GM19452 (cell line): ENCODE results near the gene BTBD7.

ENCODE experiments used
- ATAC-seq: cut with Tn5 transposase; IDR thresholded peaks from one replicate; pipeline ENCODE4 v1.9.1; 2021; ENCODE audit not compliant: unreplicated experiment

Gene BTBD7

DNA sequence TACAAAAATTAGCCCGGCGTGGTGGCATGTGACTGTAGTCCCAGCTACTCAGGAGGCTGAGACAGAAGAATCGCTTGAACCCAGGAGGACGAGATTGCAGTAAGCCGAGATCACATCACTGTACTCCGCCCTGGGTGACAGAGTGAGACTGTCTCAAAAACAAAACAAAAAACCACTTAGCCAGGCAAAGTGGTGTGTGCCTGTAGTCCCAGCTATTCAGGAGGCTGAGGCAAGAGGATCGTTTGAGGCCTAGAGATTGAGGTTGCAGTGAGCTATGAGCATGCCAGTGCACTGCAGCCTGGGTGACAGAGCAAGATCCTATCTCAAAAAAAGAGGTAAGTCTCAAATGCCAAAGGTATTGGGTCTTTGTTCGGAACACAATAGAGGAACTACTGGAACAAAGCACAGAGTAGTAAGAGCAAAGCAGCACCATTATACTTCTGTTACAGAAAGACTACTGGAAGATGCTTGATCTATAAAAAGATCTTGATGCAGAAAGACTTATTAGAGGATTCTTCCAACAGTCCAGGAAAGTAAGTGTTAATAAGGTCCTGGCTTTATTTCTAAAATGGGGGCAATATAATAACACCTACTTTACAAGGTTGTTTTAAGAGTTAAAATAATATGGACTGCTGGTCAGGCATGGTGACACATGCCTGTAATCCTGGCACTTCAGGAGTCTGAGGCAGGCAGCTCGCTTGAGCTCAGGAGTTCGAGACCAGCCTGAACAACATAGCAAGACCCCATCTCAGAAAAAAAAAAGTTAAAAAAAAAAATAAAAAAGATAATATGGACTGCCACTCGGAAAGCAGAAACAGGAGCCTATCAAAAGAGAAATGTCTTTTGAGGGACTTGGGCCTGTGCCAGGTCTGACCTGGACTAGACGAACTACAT, 29.9 kb downstream of the BTBD7 start:
- no peak for ATAC-seq

DNA sequence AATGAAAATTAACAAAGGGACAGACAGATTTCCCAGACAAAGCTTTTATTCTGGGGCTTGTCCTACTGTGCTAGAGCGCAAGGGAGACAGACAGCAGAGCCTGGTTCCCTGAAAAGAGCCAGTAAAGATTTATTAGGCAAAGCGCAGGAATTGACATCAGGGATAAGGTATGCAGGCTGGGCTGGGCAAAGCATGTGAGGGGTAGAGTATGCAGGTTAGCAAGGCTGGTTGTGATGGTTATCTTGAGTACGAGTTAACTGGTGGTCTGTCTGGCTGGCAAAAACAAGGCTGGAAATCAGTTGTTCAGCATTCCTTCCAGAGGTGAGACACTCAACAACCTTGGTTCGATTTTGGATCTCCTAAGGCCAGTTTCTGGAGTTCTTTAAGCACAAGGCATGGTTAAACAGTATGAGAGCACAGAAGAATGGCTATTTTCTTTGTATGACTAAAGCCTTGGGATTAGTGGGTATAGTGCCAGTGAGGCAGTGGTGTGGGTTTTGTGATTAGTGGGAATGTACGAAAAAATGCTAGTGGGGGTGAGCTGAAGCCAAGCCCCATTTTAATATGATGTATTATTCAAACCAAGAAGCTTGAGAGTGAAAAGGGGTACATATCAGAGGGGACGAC, 30.9 kb downstream of the BTBD7 start:
- ATAC-seq = no peak

DNA sequence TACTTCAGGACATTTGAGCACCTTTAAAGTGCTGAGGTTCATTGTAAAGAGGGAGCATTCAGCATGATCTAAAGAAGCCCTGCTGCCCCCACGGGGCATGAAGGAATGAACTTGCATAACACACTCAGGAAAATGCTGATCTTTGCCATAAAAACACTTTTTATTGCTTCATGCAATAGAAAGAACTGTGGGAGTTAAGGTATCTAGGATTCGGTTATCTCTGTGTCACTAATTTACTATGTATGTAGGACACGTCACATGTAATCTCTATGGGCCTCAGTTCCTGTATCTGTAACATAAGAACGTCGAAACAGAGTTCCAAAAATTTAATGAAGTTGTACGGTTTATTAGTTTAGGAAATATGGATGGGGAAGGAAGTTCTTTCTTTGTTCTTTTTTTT, 33.0 kb downstream of the BTBD7 start:
- no peak for ATAC-seq

DNA sequence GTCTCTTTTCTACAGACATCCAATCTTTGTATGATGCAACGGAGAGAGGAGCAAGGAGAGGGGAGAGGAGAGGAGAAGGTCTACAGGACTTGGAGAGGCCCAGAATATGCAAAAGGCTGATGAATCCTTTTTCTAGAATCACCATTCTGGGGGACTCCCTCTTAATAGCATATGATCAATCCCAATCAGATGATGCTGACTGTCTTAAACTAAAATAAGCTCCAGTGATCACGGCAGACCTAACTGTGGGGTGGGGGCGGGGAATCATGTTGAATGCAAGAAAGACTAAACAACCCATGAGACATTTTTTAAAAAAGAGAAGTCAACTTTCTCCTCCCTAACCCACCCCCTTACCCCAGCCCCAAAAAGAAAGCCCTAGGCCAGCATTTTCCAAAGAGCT, 33.4 kb downstream of the BTBD7 start:
- no peak for ATAC-seq

DNA sequence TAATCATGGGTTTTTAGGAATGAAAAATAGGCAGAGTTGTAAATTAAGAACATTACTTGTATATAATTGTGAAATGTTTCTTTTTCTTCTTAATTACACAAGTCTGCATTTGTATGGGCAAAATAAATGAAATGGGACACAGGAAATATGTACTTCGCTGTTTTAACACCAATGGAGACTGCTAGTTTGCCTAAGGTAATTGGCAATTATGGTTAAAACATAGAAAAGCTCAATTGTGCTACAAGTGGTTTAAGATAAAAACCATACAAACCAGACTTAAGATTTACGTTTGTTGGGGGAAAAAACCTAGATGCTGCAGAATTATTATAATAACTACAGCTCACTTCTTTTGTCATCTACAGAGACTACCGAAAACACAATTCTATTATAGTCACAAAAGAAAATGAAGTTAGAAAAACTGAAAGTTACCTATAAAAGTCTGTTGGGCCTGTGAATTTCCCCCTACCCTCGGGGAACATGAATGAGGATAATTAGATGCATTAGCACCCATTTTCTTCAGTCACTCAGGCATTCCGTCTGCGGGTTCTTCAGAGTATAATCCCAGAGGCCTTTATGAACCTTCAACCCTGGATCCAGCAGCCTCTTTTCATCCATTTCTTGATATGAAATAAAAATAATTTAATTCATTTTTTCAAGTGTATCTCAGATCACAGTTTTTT, 37.2 kb downstream of the BTBD7 start:
- no peak for ATAC-seq

DNA sequence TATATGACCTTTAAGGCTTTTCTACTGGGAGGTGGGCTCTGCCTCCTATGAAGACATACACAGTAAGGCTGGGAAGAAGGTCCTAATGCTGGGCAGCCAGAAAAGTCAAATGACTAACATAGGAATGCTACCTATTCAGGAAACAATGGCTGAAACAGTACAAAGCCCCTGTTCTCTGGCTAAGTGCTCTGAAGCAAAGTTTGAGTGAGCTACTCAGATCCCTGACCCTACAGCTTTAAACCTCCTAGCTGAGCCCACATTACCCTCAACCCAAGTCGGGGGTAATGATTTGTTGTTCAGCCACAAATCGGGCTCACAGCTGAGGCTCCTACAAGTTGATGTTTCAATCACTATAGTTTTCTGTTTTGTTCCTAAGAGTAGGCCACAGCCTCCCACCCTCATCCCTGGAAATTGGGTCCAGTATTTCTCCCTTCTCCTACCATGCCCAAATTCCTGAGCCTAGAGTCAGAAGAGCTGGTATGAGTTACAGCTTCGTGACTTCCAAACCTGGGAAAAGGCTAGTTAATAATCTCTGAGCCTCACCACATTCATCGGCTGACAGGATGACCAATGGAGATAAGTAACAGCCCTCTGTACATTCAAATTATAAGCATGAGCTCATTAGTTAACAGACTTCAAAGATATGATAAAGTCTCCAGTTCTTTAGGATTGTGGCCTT, 46.5 kb downstream of the BTBD7 start:
- ATAC-seq = no peak

DNA sequence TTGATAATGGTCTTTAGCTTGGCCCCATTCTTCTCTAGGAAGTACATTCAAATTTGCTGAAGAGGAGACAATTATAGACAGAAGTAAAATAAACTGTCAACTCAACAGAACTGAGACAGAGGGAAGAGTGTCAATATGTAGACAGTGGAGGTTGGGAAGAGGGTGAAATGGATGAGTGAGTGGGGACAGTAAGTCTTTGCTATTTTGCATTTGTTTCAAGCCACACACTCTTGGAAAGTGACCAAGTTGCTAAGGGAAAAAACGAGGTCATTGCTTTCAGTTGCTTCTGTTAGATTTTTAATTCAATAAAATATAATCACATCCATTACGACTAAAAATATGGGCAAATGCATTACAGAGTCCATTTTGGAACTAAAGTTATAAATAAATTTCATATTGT, 47.8 kb downstream of the BTBD7 start:
- ATAC-seq = no peak

DNA sequence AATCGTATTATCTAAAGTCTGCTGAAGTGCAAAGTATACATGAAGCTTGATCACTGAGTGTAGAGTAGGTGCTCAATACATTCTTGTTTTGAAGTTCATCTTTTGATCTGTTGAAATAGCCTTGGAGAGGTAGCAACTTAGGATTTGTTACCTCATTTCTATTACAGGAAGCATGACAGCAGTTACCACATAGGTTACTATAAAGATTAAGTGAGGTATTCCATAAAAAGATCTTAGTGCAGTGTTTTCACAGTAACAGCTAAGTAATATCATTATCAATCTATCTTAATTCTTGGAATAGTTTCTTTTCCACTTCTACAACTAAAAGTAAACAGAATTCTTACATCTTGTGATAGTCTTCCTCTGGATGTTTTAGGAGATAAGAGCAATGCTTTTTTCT, 50.9 kb downstream of the BTBD7 start:
- ATAC-seq = no peak

DNA sequence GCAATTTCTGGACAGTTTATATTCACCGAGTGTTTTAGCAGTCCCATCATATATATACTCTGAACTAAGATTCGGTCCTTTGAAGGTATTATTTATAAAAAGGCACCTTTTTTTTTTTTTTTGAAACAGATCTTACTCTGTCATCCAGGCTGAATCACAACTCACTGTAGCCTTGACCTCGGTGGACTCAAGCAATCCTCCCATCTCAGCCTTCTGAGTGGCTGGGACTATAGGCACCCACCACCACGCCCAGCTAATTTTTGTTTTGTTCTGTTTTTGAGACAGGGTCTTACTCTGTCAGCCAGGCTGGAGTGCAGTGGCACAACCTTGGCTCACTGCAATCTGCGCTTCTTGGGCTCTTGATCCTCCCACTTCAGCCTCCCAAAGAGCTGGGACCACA, 52.1 kb downstream of the BTBD7 start:
- ATAC-seq = no peak

DNA sequence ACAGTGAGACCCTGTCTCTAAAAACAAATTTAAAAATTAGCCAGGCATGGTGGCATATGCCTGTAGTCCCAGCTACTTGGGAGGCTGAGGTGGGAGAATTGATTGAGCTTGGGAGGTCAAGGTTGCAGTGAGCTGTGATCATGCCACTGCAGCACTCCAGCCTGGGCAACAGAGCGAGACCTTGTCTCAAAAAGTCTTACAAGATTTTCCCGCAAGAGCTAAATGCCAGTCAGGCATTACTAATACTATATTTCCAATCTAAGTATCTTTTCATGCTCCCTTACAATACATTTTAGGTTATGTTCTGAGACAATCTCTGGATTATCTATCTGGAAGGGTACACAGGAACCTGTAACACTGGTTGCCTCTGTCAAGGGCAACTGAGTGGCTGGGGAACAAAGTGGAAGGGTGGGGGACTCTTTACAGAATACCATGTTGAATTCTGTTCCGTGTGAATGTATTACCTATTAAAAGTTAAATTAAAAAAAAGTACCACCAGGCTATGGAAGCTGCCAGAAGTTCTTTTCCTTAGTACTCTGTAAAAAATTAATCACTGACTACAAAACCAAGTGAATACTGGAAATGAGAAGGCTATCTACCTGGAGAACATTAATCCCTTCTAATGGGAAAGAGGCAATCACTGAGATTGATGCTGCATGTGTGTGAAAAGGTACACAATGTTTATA, 56.7 kb downstream of the BTBD7 start:
- ATAC-seq = no peak

DNA sequence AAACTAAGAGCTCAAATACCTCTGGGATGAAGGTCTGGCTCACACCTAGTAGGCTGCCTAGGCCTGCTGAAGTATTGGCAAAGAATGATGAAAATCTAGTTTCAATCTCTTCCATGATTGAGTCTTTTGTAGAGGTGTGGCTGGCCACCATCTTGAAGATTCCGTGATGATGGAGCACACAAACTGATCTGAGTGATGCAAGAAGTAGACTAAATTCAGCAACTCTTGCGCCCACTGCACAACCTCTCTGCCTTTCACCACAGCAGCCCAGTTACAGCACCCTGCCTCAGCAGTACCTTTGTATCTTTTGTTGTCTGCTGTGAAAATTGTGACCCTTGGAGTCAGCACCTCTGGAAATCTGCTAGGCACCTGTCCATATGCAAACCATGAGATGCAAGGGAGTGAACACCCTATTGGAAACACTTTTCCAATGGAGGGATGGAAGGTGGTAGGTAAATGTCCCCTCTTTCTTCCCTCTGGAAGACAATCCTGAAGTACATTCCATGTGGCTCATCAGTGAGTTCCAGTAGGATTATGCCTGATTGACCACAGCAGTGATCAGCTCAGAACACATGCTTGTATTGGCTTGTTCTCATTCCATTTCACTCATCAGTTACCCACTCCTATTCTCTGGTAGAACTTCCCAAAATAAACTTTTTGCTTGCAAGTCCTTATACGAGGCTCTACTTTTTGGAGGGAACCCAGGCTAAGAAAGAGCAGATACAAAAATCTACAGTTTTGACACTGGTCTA, 58.6 kb downstream of the BTBD7 start:
- ATAC-seq = no peak

DNA sequence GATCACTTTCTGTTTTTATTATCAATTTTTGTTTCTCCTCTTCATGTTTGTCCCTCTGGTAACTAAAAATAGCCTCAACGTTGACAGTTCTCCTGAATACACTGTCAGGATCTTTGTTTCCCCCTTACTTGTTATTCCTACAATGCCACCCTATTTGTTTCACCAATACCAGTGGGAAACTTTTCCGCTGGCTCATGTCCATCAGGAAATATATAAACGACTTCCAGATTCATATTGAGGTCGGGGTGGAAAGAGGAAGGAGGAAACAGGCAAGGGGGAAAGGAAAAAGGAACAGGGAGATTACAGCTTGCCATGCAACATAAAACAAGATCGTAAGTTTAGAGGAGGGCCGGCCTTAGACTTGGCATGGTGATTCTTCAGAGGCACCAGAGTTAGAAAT, 61.7 kb downstream of the BTBD7 start:
- no peak for ATAC-seq

DNA sequence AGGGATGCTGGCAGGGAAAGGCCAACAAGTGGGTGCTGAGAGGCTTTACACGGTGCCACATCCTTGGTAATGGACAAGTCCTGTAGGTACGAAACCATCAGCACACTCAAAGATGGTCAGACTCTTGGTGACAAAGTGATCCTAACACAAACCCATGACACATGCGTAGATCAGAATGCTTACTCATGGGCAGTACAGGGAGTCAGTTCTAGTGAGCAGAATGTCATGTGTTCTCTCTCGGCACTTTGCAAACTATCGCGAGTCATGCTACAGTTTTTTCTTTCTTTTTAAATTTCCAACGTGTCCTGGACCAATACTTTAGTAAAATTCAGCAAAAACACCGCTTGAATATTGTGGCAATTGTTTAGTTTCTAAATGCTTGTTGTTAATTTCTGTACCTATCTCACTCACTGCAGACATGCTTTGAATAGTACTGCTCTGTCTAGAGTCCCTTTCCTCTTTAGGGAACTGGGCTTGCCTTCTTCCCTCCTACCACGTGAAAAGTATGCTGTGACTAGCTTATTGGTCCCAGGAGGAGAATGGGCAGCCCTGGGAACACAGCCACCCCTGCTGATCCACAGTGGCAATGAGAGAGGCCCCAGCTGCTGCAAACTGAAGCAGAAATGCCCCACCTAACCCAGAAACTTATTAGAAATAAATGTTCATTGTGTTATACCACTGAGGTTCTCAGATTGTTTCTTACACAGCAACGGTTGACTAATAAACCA, 63.3 kb downstream of the BTBD7 start:
- no peak for ATAC-seq

DNA sequence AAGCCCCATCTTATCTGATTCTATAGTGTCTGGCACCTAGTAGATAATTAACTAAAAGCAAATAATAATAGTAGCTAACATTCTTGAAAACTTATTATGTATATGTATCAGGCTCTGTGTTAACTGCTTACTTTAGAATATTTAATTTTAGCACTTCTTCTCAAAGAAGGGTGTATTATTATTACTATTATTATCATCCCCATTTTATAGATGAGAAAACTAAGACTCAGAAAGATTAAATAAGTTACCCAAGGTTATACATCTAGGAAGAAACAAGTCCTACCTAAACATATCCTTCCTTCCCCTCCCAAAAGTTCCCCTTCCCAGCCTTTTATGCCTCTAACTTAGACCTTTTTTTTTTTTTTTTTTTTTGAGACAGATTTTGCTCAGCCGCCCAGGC, 64.4 kb downstream of the BTBD7 start:
- no peak for ATAC-seq

DNA sequence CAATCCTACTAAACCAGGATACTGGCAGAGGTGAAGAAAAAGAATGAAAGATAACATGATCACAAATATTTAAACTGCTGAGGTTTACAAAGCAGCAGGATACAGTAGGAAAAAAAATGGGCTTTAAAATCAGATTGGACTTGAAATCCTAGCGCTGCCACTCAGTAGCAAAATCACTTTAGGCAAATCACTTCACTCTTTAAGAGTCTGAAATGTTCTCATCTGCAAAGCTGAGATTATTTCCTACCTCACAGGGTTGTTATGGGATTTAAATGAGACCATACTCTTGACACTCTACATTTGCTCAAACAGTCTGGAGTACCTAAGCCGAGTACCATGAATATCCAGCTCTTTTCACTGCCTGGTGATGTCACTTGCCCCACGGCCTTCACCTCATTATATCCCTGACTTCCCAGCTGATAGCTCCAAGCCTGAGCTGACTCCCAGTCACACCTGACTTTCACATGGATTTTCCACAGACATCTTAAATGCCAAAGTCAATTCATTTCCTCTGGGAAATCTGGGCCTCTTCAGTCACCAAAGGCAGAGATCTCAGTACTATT, 65.6 kb downstream of the BTBD7 start:
- no peak for ATAC-seq

DNA sequence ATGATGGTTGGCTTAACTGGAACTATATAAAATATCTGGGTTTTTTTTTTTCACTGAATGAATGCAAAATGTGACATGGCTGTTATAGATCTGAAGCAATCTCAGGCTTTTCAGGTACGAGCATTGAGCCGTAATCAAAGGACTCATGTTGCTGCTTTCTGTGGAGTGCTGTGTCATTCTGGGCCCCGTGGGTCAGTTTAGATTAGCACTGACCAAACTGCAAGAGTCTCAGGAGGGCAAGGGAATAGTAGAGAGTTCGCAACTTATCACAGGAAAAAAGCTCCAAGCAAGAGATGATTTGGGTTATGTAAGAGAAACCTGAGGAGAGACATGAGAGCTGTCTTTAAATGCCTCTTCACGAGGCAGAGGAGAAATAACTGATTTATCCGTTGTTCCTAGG, 66.7 kb downstream of the BTBD7 start:
- ATAC-seq = no peak

DNA sequence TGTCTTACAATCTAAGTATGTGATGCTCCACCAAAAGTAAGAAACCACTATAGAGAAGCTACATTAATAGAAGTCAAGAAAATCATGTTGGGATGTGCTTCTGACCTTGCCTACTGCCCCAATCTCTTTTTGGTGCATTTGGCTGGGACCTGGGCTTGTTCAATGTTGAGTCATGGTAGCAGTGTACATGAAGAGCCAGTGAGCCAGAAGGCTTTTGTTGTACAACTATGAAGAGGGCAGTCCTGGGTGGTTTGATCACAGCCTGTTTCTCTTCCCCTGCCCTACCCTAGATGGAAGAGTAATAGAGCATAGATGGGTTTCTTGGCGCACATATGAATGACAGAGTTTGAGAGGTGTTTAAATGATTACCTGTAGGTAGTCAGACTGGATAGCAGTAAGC, 69.4 kb downstream of the BTBD7 start:
- no peak for ATAC-seq

DNA sequence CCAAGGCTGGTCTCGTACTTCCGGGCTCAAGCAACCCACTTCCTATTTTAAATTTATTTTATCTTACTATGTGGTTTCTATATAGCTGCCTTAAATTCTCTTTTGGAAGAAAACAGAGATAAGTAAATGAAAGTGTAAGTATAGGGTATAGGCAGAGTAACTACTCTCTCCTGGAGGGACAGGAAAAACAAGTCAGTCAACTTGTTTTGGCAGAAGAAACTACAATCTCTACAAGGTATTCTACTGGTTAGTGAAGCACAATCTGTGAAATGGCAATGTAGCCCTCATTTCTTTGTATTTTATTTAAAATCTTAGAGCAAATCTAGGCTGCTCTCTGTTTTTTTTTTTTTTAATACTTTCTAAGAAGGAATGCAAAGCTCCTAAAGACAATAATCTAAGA, 70.4 kb downstream of the BTBD7 start:
- no peak for ATAC-seq

DNA sequence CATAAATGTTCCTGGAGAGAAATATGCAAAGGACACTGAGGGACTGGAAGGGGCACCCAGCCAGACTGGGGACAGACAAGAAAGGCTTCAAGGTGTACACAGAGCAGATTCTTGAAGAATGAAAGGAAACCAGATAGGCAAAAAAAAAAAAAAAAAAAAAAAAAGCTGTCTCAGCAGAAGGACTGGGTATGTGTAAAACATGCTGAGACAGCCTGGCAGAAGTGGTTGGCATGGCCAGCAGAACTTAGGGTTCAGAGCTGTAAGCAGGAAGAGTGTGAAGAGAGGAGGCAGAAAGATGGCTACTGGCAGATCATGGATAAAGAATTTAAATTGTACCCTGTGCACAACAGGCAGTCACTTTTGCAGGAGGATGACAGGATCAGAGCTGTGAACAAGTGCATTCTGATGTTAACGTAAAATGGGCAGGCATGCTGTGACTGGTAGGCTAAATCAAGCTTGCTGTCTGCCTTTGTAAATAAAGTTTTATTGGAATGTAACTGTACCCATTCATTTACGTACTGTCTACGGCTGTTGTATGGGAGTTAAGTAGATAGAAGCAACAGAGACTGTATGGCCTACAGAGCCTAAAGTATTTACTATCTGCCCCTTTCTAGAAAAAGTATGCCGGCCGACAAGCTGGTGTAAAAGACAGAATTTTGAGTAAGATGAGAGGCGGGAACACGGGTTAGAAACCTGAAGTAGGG, 83.6 kb downstream of the BTBD7 start:
- no peak for ATAC-seq
